ENCODE results near the gene HAGH.

HAGH gene

DNA sequence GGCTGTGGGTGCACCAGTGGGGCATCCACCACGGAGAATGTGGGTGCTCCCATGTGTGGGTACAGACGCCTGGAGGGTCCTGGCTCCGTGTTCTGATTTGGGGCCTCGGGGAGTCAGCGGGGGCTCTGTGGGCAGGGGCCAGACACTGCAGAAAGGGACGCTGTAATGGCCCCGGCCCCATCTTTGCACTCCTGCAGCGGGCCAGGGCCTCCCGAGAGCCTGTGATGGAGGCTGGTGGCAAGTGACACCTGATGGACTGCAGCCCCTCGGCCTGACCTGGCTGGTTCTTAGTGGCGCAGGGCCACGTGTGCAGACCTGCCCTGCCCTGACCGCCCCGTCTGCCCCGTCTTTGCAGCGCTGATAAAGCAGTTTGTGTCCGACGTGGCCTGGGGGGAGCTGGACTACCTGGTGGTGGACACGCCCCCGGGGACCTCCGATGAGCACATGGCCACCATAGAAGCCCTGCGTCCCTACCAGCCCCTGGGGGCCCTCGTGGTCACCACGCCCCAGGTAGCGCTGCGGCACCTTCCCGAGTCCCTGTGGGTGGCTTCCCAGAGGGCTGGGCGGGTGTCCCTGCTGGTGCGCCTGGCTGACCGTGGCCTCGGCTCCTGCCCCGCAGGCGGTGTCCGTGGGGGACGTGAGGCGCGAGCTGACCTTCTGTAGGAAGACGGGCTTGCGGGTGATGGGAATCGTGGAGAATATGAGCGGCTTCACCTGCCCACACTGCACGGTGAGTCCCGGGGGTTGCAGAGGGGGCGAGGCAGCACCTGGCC, 39.1 kb downstream of the HAGH start:
- no peak for DNase-seq
- H4K20me1 ChIP-seq (ENCODE audit: insufficient read depth, low read length): peaks cover 81% of the 10 kb centered on the region
- H3K79me2 ChIP-seq (ENCODE audit: insufficient read depth, low read length): peaks cover 53% of the 10 kb centered on the region
- H3K4me2 ChIP-seq (ENCODE audit: insufficient read depth, low read length): no peak overlapping the region
- H3K9me3 ChIP-seq (ENCODE audit: insufficient read depth, low read length, severe bottlenecking): no peaks in the 10 kb centered on the region
- H3K27me3 ChIP-seq (ENCODE audit: insufficient read depth, low read length, poor library complexity): no peaks in the 10 kb centered on the region
- ATAC-seq (ENCODE audit: insufficient read depth, low read depth): no peak
- no peak overlapping the region for H3K4me3 ChIP-seq (ENCODE audit: low read depth in 1 of 2, low read length in 2 of 2)
- H3K36me3 ChIP-seq (ENCODE audit: insufficient read depth, low read length): peaks cover 69% of the 10 kb centered on the region
- no peak overlapping the region for H3K9ac ChIP-seq (ENCODE audit: low read depth, low read length)
- H3K27ac ChIP-seq (ENCODE audit: low read length): no peak overlapping the region
- peaks cover 25% of the 10 kb centered on the region for H3K4me1 ChIP-seq (ENCODE audit: insufficient read depth, low read length)
- TF ChIP-seq, protein P1, sequence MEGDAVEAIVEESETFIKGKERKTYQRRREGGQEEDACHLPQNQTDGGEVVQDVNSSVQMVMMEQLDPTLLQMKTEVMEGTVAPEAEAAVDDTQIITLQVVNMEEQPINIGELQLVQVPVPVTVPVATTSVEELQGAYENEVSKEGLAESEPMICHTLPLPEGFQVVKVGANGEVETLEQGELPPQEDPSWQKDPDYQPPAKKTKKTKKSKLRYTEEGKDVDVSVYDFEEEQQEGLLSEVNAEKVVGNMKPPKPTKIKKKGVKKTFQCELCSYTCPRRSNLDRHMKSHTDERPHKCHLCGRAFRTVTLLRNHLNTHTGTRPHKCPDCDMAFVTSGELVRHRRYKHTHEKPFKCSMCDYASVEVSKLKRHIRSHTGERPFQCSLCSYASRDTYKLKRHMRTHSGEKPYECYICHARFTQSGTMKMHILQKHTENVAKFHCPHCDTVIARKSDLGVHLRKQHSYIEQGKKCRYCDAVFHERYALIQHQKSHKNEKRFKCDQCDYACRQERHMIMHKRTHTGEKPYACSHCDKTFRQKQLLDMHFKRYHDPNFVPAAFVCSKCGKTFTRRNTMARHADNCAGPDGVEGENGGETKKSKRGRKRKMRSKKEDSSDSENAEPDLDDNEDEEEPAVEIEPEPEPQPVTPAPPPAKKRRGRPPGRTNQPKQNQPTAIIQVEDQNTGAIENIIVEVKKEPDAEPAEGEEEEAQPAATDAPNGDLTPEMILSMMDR (IDR thresholded peaks at IDR 0.05; ENCODE audit: borderline replicate concordance, extremely low read depth, low read length, poor library complexity, severe bottlenecking): no peak
- no peak for TF ChIP-seq EZH2 (IDR thresholded peaks at IDR 0.05; ENCODE audit: borderline replicate concordance, low read depth, low read length, severe bottlenecking)
- H2AFZ ChIP-seq (ENCODE audit: low read depth, low read length): no peak overlapping the region

DNA sequence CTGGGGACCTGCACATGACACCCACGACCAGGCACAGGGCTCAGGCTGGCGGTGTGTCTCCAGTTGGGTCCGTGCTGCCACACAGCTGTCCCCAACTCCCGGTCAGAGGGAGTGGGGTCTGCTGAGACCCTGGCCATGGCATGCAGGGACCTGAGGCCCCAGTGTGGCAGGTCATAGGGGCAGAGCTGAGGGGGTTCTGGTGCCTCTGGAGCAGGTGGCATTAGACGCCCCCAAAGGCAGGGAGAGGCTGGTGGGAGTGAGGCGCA, 39.6 kb downstream of the HAGH start:
- H3K9ac ChIP-seq (ENCODE audit: low read depth, low read length): no peak overlapping the region
- no peaks in the 10 kb centered on the region for H3K9me3 ChIP-seq (ENCODE audit: insufficient read depth, low read length, severe bottlenecking)
- no peak overlapping the region for H3K4me2 ChIP-seq (ENCODE audit: insufficient read depth, low read length)
- TF ChIP-seq EZH2 (IDR thresholded peaks at IDR 0.05; ENCODE audit: borderline replicate concordance, low read depth, low read length, severe bottlenecking): no peak
- TF ChIP-seq, protein P1 (IDR thresholded peaks at IDR 0.05; ENCODE audit: borderline replicate concordance, extremely low read depth, low read length, poor library complexity, severe bottlenecking): no peak
- peaks cover 57% of the 10 kb centered on the region for H3K79me2 ChIP-seq (ENCODE audit: insufficient read depth, low read length)
- no peak overlapping the region for H2AFZ ChIP-seq (ENCODE audit: low read depth, low read length)
- ATAC-seq (ENCODE audit: insufficient read depth, low read depth) (no peak), DNase-seq (no peak)
- H3K4me3 ChIP-seq (ENCODE audit: low read depth in 1 of 2, low read length in 2 of 2): no peak overlapping the region
- H3K27me3 ChIP-seq (ENCODE audit: insufficient read depth, low read length, poor library complexity): no peaks in the 10 kb centered on the region
- H3K4me1 ChIP-seq (ENCODE audit: insufficient read depth, low read length): peaks cover 25% of the 10 kb centered on the region
- no peak overlapping the region for H3K27ac ChIP-seq (ENCODE audit: low read length)
- H3K36me3 ChIP-seq (ENCODE audit: insufficient read depth, low read length): peaks cover 69% of the 10 kb centered on the region
- H4K20me1 ChIP-seq (ENCODE audit: insufficient read depth, low read length): peaks cover 81% of the 10 kb centered on the region

DNA sequence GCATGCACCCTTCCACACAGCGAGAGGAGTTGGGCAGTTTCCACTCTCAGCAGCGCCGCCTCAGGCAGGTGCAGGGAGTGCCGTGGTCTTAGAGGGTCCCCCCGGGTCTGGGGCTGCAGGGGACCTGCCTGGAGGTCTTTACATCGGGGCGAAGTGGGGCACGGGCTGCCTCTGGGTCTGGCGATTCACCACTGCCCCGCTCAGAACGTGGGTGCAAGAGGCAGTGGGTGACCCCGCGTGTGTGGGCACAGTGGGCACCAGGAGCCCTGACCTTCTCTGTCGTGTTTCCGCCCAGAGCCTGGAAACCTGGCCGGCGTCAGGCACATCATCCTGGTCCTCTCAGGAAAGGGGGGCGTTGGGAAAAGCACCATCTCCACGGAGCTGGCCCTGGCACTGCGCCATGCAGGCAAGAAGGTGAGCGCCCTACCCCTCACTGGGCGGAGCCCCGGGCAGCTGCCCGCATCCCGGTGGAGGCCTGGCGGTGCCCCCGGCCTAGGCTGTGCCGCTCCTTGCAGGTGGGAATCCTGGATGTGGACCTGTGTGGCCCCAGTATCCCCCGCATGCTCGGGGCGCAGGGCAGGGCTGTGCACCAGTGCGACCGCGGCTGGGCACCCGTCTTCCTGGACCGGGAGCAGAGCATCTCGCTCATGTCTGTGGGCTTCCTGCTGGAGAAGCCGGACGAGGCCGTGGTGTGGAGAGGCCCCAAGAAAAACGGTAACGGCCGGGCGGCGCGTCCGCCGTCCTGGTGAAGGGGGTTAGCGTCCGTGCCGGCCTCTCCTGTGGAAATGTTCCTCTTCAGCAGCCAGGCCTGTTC, 40.2 kb downstream of the HAGH start:
- Histone ChIP-seq H3K9me3 (ENCODE audit: insufficient read depth, low read length, severe bottlenecking) (no peaks in the 10 kb centered on the region), H3K4me1 (ENCODE audit: insufficient read depth, low read length) (peaks cover 30% of the 10 kb centered on the region), H3K27me3 (ENCODE audit: insufficient read depth, low read length, poor library complexity) (no peaks in the 10 kb centered on the region), H3K4me3 (ENCODE audit: low read depth in 1 of 2, low read length in 2 of 2) (no peak overlapping the region), H3K4me2 (ENCODE audit: insufficient read depth, low read length) (no peak overlapping the region), H2AFZ (ENCODE audit: low read depth, low read length) (no peak overlapping the region), H4K20me1 (ENCODE audit: insufficient read depth, low read length) (peaks cover 81% of the 10 kb centered on the region), H3K36me3 (ENCODE audit: insufficient read depth, low read length) (peaks cover 69% of the 10 kb centered on the region), H3K79me2 (ENCODE audit: insufficient read depth, low read length) (peaks cover 62% of the 10 kb centered on the region), H3K27ac (ENCODE audit: low read length) (no peak overlapping the region), H3K9ac (ENCODE audit: low read depth, low read length) (no peak overlapping the region)
- no peak for TF ChIP-seq EZH2 (IDR thresholded peaks at IDR 0.05; ENCODE audit: borderline replicate concordance, low read depth, low read length, severe bottlenecking)
- TF ChIP-seq, protein P1 (IDR thresholded peaks at IDR 0.05; ENCODE audit: borderline replicate concordance, extremely low read depth, low read length, poor library complexity, severe bottlenecking): peak; percentile 10
- DNase-seq (no peak), ATAC-seq (ENCODE audit: insufficient read depth, low read depth) (no peak)
